Measurements from ENCODE around the gene ULK1. TPM values are rescaled to one million over a fixed set of nuclear protein-coding genes. Genes with fewer than 3 reads are reported as not detected.

ULK1 gene
- total RNA-seq, 1 donor from 2014 or later, result 111 TPM

DNA sequence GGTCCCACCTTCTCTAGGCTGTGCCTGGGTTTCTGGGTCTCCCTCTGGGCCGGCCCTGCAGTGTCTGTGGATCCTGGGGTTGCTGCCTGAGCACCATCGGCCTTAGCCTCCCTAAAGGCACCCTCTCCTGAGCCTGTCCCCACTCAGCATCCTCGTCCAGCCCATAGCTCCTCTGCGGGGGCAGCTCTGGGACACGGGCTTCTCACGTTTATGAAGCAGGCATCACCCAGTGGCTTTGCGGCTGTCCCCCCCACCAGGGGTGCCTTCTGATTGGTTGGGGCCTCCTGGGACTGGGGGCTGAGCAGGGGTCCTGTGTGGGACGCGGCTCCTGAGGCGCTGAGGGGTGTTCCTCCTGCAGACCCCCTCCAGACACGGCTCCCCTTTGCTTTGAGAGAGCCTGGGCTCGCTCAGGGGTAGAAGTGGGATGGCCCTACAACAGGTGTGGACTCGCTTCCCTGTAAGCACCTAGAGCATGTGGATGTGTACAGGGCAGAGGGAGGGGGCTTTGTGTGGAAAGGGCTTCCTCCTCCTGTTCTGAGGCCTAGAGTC, 10.7 kb downstream of the ULK1 start:
- H3K27me3 Mint-ChIP-seq, result no peaks in the 10 kb centered on the region
- H3K36me3 Mint-ChIP-seq (ENCODE audit: insufficient read depth), result peaks cover under 1% of the 10 kb centered on the region
- H3K4me3 Mint-ChIP-seq (ENCODE audit: low read depth), result no peak overlapping the region
- no peak overlapping the region for H3K27ac Mint-ChIP-seq
- no peaks in the 10 kb centered on the region for H3K9me3 Mint-ChIP-seq (ENCODE audit: low read depth)
- peaks cover 1% of the 10 kb centered on the region for H3K4me1 Mint-ChIP-seq (ENCODE audit: low read depth)
- no peak for TF ChIP-seq CTCF (IDR thresholded peaks at IDR 0.05; ENCODE audit: unreplicated experiment)
- no peak for DNase-seq (ENCODE audit: low spot score, unreplicated experiment)

GRCh38 chr12:131905630-131906091, 11.2 kb downstream of the ULK1 start:
- H3K27ac Mint-ChIP-seq, result no peak overlapping the region
- no peak overlapping the region for H3K4me3 Mint-ChIP-seq (ENCODE audit: low read depth)
- no peak for TF ChIP-seq CTCF (IDR thresholded peaks at IDR 0.05; ENCODE audit: unreplicated experiment)
- no peaks in the 10 kb centered on the region for H3K36me3 Mint-ChIP-seq (ENCODE audit: insufficient read depth)
- no peak for DNase-seq (ENCODE audit: low spot score, unreplicated experiment)
- H3K4me1 Mint-ChIP-seq (ENCODE audit: low read depth), result no peaks in the 10 kb centered on the region
- H3K9me3 Mint-ChIP-seq (ENCODE audit: low read depth), result no peaks in the 10 kb centered on the region
- H3K27me3 Mint-ChIP-seq, result no peaks in the 10 kb centered on the region

DNA sequence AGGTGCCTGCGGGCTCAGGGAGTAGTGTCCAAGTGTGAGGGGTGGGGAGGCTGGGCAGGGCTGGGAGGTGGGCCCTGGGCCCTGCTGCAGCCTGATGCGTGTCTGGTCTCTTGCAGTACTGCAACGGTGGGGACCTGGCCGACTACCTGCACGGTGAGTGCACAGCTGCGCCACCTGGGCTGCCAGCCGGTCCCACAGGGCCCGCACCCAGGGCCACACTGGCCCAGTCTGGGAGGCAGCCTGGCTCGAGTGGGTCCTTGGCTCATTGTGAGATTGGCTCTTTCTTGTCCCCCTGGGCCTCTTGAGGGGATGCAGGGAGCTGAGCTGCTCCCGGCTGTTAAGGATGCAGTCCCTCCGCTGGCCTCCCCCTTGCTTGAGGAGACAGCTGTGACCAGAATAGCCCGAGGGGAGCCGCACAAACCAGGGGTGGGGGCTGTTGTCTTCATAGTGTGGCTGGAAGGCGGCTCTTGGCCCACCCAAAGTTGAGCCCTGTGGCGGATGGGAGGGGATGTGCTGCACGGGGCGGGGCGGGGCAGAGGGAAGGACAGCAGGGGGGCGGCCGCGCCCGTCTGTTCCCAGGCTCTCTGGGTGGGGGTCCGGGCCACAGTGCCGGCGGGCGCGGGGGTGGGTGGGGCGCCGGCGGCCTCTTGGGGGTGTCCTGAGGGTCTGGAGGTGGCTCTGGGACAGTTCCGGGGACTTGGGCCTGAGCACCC, 13.1 kb downstream of the ULK1 start:
- no peak for TF ChIP-seq CTCF (IDR thresholded peaks at IDR 0.05; ENCODE audit: unreplicated experiment)
- no peaks in the 10 kb centered on the region for H3K27me3 Mint-ChIP-seq
- H3K4me1 Mint-ChIP-seq (ENCODE audit: low read depth), result no peaks in the 10 kb centered on the region
- no peak overlapping the region for H3K4me3 Mint-ChIP-seq (ENCODE audit: low read depth)
- no peaks in the 10 kb centered on the region for H3K36me3 Mint-ChIP-seq (ENCODE audit: insufficient read depth)
- DNase-seq (ENCODE audit: low spot score, unreplicated experiment), result no peak
- no peaks in the 10 kb centered on the region for H3K9me3 Mint-ChIP-seq (ENCODE audit: low read depth)
- no peak overlapping the region for H3K27ac Mint-ChIP-seq

GRCh38 chr12:131908092-131909080, 14.0 kb downstream of the ULK1 start:
- Mint-ChIP-seq H3K9me3 (ENCODE audit: low read depth) (no peaks in the 10 kb centered on the region), H3K27me3 (no peaks in the 10 kb centered on the region), H3K4me1 (ENCODE audit: low read depth) (no peaks in the 10 kb centered on the region), H3K36me3 (ENCODE audit: insufficient read depth) (no peaks in the 10 kb centered on the region), H3K4me3 (ENCODE audit: low read depth) (no peak overlapping the region), H3K27ac (no peak overlapping the region)
- no peak for DNase-seq (ENCODE audit: low spot score, unreplicated experiment)
- TF ChIP-seq CTCF (IDR thresholded peaks at IDR 0.05; ENCODE audit: unreplicated experiment), result no peak

DNA sequence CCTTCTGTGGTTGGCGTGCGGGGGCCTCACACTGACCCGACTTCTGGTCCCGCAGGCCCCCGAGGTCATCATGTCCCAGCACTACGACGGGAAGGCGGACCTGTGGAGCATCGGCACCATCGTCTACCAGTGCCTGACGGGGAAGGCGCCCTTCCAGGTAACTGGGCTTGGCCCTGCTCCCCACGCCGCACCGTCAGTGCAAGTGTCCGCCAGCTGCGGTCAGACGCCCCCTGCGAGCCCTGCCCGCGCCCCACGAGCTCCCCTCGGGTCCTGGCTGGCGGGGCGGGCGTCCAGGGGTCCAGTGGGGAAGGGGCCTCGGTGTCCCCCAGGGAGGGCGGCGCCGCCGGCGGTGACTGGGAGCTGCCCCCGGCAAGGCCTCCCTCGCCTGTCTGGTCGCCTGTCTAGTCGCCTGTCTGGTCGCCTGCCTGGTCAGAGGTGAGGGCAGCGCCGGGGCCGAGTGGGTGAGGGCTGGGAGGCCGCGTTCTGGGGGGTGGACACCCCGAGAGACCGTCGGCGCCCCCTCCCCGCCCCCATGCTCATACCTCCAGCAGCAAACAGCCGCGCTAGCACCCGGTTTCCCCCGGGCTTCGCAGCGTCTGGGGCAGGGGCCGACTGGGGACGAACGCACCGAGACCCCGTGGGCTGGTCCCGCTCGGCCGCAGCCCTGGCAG, 14.8 kb downstream of the ULK1 start:
- no peaks in the 10 kb centered on the region for H3K36me3 Mint-ChIP-seq (ENCODE audit: insufficient read depth)
- H3K4me1 Mint-ChIP-seq (ENCODE audit: low read depth), result no peaks in the 10 kb centered on the region
- no peaks in the 10 kb centered on the region for H3K9me3 Mint-ChIP-seq (ENCODE audit: low read depth)
- H3K4me3 Mint-ChIP-seq (ENCODE audit: low read depth), result no peak overlapping the region
- H3K27ac Mint-ChIP-seq, result no peak overlapping the region
- no peak for DNase-seq (ENCODE audit: low spot score, unreplicated experiment)
- H3K27me3 Mint-ChIP-seq, result no peaks in the 10 kb centered on the region
- TF ChIP-seq CTCF (IDR thresholded peaks at IDR 0.05; ENCODE audit: unreplicated experiment), result no peak

Measured in progenitor cell of endocrine pancreas (in vitro differentiated cells).